Esophagus squamous epithelium (tissue), 5 donors: ENCODE measurements around the gene PLA2G2F. TPM values are rescaled to one million over a fixed set of nuclear protein-coding genes. Genes with fewer than 3 reads are reported as not detected.
A peak's percentile ranks its signal among the peaks of the same experiment; 100 is the strongest.

ENCODE experiments used
- DNase-seq: peaks from one replicate; lab custom pipeline; 2025; lab: John Stamatoyannopoulos, UW
- H3K27ac ChIP-seq, 4 donors: fragments of 200-600 bp; sonication (generic); one replicate each; pipeline ENCODE4 v1.5.1; 2016 to 2019; ENCODE audit warnings: mild to moderate bottlenecking in 1 of 4
- H3K27me3 ChIP-seq, 4 donors: fragments of 200-600 bp; sonication (generic); 1 replicate in 3 of 4; 2 replicates in 1 of 4; pipeline versions ENCODE4 v1.5.1 to v1.6.0; 2017 to 2021; ENCODE audit warnings: antibody characterized with exemption in 1 of 4
- H3K36me3 ChIP-seq, 3 donors: fragments of 200-600 bp; sonication (generic); one replicate each; pipeline ENCODE4 v1.5.1; 2016 to 2019
- H3K4me1 ChIP-seq, 3 donors: fragments of 200-600 bp; sonication (generic); one replicate each; pipeline ENCODE4 v1.5.1; 2017 to 2019
- H3K4me3 ChIP-seq, 4 donors: fragments of 200-600 bp; sonication (generic); 1 replicate in 3 of 4; 2 replicates in 1 of 4; pipeline ENCODE4 v1.5.1; 2016 to 2019; ENCODE audit warnings: mild to moderate bottlenecking in 2 of 4, moderate library complexity in 1 of 4
- H3K9me3 ChIP-seq, 3 donors: fragments of 200-600 bp; sonication (generic); one replicate each; pipeline ENCODE4 v1.5.1; 2016 to 2019
- POLR2A ChIP-seq, 4 donors: fragments of 450-650 bp; IDR thresholded peaks; one replicate each; pipeline ENCODE4 v1.6.1; 2017; ENCODE audit warnings: antibody characterized with exemption in 4 of 4, mild to moderate bottlenecking in 4 of 4, moderate library complexity in 3 of 4
- WGBS, 2 donors: methylation state at CpG; one replicate each; pipeline ENCODE4 v1.1.5; 2018; 5-methylcytosine and 5-hydroxymethylcytosine counted together
- intact Hi-C: fragments of 100-400 bp; cut with DNase I; formaldehyde crosslinking; loops from one replicate; pipeline ENCODE4 v1.15.0; 2022
- total RNA-seq, 4 donors: library from RNA; depleted of rRNA; stranded (reverse); fragments of >200 nt; gene quantifications; one replicate each; pipeline ENCODE4 v1.1.0, GENCODE V29; 2016
- TF ChIP-seq, protein P1 (sequence below), 6 experiments: fragments of 450-650 bp in 4 of 6; fragments of 200-600 bp in 2 of 6; sonication (generic) in 2 of 6; IDR thresholded peaks; one replicate each; pipeline ENCODE4 v1.5.1; 2016 to 2019; ENCODE audit warnings: antibody characterized with exemption in 6 of 6, mild to moderate bottlenecking in 4 of 6, moderate library complexity in 4 of 6
- donor health status: DM: yes; HTN: yes; CAD: no.

PLA2G2F gene
- total RNA-seq, 4 donors from 2014 or later = 0.48 TPM; not detected in 3

DNA sequence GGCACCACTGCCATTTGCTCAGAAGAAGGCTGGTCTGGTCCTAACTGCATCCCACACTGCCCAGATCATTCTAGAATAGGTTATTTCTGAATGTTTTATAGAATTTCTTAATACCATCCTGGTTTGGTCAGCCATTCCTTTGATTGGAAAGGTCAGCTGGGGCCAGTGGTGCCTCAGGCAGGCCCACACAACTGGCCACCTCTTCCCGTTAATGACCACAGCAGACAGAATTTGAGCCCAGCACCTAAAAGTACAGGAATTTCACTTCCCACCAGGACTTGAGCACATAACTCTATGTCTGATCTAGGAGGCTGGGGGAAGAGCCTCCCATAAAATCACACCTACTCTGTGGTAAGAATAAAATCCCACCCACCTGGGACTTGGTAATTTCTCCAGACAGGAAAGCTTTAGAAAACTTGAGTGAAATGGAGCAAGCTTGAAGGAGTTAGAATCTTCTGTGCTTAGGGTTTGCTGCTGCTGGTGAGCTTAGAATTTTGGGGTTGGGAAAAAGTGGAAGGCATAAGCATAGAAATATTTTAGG, 53.8 kb downstream of the PLA2G2F start:
- peak overlapping the region; percentile 0 to 74 (median 48) for H3K27ac ChIP-seq
- H3K4me3 ChIP-seq = no peak overlapping the region
- H3K9me3 ChIP-seq = no peaks in the 10 kb centered on the region
- intact Hi-C loops = no loop called here
- no peaks in the 10 kb centered on the region for H3K36me3 ChIP-seq
- WGBS, 2 donors = 75% methylated on average over 1 of the region's 1 CpG; no CpG with 5 or more reads in 1 of the 2 donors
- TF ChIP-seq, protein P1, sequence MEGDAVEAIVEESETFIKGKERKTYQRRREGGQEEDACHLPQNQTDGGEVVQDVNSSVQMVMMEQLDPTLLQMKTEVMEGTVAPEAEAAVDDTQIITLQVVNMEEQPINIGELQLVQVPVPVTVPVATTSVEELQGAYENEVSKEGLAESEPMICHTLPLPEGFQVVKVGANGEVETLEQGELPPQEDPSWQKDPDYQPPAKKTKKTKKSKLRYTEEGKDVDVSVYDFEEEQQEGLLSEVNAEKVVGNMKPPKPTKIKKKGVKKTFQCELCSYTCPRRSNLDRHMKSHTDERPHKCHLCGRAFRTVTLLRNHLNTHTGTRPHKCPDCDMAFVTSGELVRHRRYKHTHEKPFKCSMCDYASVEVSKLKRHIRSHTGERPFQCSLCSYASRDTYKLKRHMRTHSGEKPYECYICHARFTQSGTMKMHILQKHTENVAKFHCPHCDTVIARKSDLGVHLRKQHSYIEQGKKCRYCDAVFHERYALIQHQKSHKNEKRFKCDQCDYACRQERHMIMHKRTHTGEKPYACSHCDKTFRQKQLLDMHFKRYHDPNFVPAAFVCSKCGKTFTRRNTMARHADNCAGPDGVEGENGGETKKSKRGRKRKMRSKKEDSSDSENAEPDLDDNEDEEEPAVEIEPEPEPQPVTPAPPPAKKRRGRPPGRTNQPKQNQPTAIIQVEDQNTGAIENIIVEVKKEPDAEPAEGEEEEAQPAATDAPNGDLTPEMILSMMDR (IDR thresholded peaks at IDR 0.05) = no peak
- no peak for TF ChIP-seq POLR2A (IDR thresholded peaks at IDR 0.05)
- H3K27me3 ChIP-seq = peaks cover 0 to 74% (median 0%) of the 10 kb centered on the region in 4 donors
- peaks cover 5 to 36% (median 7%) of the 10 kb centered on the region in 3 donors for H3K4me1 ChIP-seq
- no peak for DNase-seq

DNA sequence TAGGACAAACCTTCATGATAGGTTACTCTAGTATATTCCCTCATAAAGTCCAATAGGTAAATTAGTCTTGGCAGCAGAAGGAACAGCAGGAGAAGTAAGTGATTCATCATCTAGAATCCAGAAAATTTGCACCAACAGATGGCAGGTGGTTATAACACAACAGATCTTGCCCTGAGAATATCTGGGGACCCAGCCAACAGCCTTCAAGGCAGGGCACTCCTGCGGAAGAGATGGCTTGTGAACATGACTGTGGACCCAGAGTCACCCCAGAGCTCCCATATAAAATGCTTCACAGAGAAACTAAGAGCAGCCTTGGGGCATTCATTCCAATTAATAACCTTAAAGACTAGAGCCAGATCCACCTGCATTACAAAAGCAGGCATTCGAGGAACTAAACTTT, 55.1 kb downstream of the PLA2G2F start:
- no peak overlapping the region for H3K4me3 ChIP-seq
- 38 to 58% methylated on average over 2 of the region's 2 CpGs for whole genome bisulfite sequencing, 2 donors
- TF ChIP-seq, protein P1 (IDR thresholded peaks at IDR 0.05) = no peak
- TF ChIP-seq POLR2A (IDR thresholded peaks at IDR 0.05) = no peak
- intact Hi-C loops = no loop called here
- H3K9me3 ChIP-seq = no peaks in the 10 kb centered on the region
- peaks cover 5 to 34% (median 7%) of the 10 kb centered on the region in 3 donors for H3K4me1 ChIP-seq
- no peaks in the 10 kb centered on the region for H3K36me3 ChIP-seq
- no peak overlapping the region for H3K27ac ChIP-seq
- no peak for DNase-seq
- peaks cover 0 to 63% (median 0%) of the 10 kb centered on the region in 4 donors for H3K27me3 ChIP-seq

- no peak overlapping the region for H3K27ac ChIP-seq
- DNase-seq = no peak
- 19 to 30% methylated on average over 15 of the region's 15 CpGs for WGBS, 2 donors
Observed at GRCh38 chr1:20194757-20195461, 55.8 kb downstream of the PLA2G2F start.

GRCh38 chr1:20195462-20195780, 56.3 kb downstream of the PLA2G2F start:
- no peaks in the 10 kb centered on the region for H3K9me3 ChIP-seq
- no peak for DNase-seq
- H3K36me3 ChIP-seq = no peaks in the 10 kb centered on the region
- no peak overlapping the region for H3K27ac ChIP-seq
- H3K4me3 ChIP-seq = no peak overlapping the region
- H3K4me1 ChIP-seq = peaks cover 5 to 35% (median 7%) of the 10 kb centered on the region in 3 donors
- WGBS, 2 donors = 50 to 63% methylated on average over 4 of the region's 4 CpGs
- TF ChIP-seq, protein P1 (IDR thresholded peaks at IDR 0.05) = no peak
- no peak for TF ChIP-seq POLR2A (IDR thresholded peaks at IDR 0.05)
- peaks cover 0 to 56% (median 0%) of the 10 kb centered on the region in 4 donors for H3K27me3 ChIP-seq
- intact Hi-C loops = loop anchor here (5.0 kb wide), 1 partner anchor 278 kb away; no protein-coding TSS in a partner anchor

More at GRCh38 chr1:20194757-20195461, 55.8 kb downstream of the PLA2G2F start:
- peaks cover 0 to 61% (median 0%) of the 10 kb centered on the region in 4 donors for H3K27me3 ChIP-seq
- no peaks in the 10 kb centered on the region for H3K36me3 ChIP-seq
- intact Hi-C loops = loop anchor here (5.0 kb wide), 1 partner anchor 278 kb away; no protein-coding TSS in a partner anchor
- no peaks in the 10 kb centered on the region for H3K9me3 ChIP-seq
- TF ChIP-seq POLR2A (IDR thresholded peaks at IDR 0.05) = no peak
- TF ChIP-seq, protein P1 (IDR thresholded peaks at IDR 0.05) = peak; percentile 48 to 87 (median 79)
- H3K4me1 ChIP-seq = peaks cover 5 to 36% (median 7%) of the 10 kb centered on the region in 3 donors
- peak overlapping the region in 1 of 4 donors; percentile 2 for H3K4me3 ChIP-seq

GRCh38 chr1:20197329-20197791, 58.2 kb downstream of the PLA2G2F start:
- H3K36me3 ChIP-seq = no peaks in the 10 kb centered on the region
- H3K4me1 ChIP-seq = peaks cover 5 to 29% (median 7%) of the 10 kb centered on the region in 3 donors
- no peak overlapping the region for H3K27ac ChIP-seq
- WGBS, 2 donors = 53 to 61% methylated on average over 6 of the region's 6 CpGs
- no peak for TF ChIP-seq POLR2A (IDR thresholded peaks at IDR 0.05)
- TF ChIP-seq, protein P1 (IDR thresholded peaks at IDR 0.05) = no peak
- intact Hi-C loops = loop anchor here (5.0 kb wide), 1 partner anchor 280 kb away; no protein-coding TSS in a partner anchor
- H3K4me3 ChIP-seq = no peak overlapping the region
- H3K9me3 ChIP-seq = no peaks in the 10 kb centered on the region
- DNase-seq = no peak
- H3K27me3 ChIP-seq = peaks cover 0 to 41% (median 0%) of the 10 kb centered on the region in 4 donors
